Lung (tissue), 12 donors: Measurements from ENCODE around the gene PGS1. TPM values are rescaled to one million over a fixed set of nuclear protein-coding genes. Genes with fewer than 3 reads are reported as not detected.

Experiments used
- ATAC-seq: fragments of 200-7000 bp; cut with Tn5 transposase; one replicate; pipeline ENCODE4 v1.9.1; 2020; ENCODE audit warnings: moderate number of reproducible peaks; ENCODE audit not compliant: insufficient read depth, low FRiP score
- DNase-seq, 3 donors: peaks; one replicate each; pipeline ENCODE4 v3.0.0-alpha.2; 2013 to 2017
- H3K27ac ChIP-seq, 2 donors: one replicate each; pipeline ENCODE4 v1.5.1; 2013; ENCODE audit warnings: mild to moderate bottlenecking in 2 of 2, moderate library complexity in 2 of 2, control low read depth in 1 of 2, inconsistent platforms in 1 of 2, low read depth in 1 of 2, low read length in 1 of 2
- H3K27me3 ChIP-seq, 3 donors: one replicate each; pipeline ENCODE4 v1.5.1; 2013; ENCODE audit warnings: low read length in 2 of 3; ENCODE audit not compliant: control insufficient read depth in 3 of 3, insufficient read depth in 3 of 3
- H3K36me3 ChIP-seq, 4 donors: one replicate each; pipeline ENCODE4 v1.5.1; 2013; ENCODE audit warnings: low read length in 4 of 4, mild to moderate bottlenecking in 1 of 4, moderate library complexity in 1 of 4; ENCODE audit not compliant: control insufficient read depth in 4 of 4, insufficient read depth in 4 of 4
- H3K4me1 ChIP-seq, 5 donors: one replicate each; pipeline ENCODE4 v1.5.1; 2013; ENCODE audit warnings: low read length in 5 of 5, mild to moderate bottlenecking in 2 of 5, moderate library complexity in 1 of 5; ENCODE audit not compliant: control insufficient read depth in 5 of 5, insufficient read depth in 5 of 5
- H3K4me3 ChIP-seq: one replicate; pipeline ENCODE4 v1.5.1; 2013; ENCODE audit warnings: mild to moderate bottlenecking, control low read depth, moderate library complexity
- H3K9ac ChIP-seq, 2 donors: one replicate each; pipeline ENCODE4 v1.5.1; 2013; ENCODE audit warnings: low read length in 2 of 2, control low read depth in 1 of 2; ENCODE audit not compliant: insufficient read depth in 1 of 2
- H3K9me3 ChIP-seq, 4 donors: one replicate each; pipeline ENCODE4 v1.5.1; 2013; ENCODE audit warnings: low read length in 3 of 4, mild to moderate bottlenecking in 1 of 4, moderate library complexity in 1 of 4; ENCODE audit not compliant: control insufficient read depth in 4 of 4, insufficient read depth in 3 of 4
- WGBS, 2 donors: extraction: QIAGEN DNeasy Blood & Tissue Kit; methylation state at CpG; one replicate each; pipeline ENCODE4 v1.1.7; 2013; 5-methylcytosine and 5-hydroxymethylcytosine counted together
- polyA plus RNA-seq, 2 donors: library from polyadenylated mRNA; stranded (reverse); fragments of 200-250 nt; gene quantifications; one replicate each; pipeline ENCODE4 v1.2.1, GENCODE V29; 2013
- total RNA-seq, 2 donors: library from RNA; depleted of rRNA in 1 of 2; stranded (reverse); fragments of >200 nt in 1 of 2; gene quantifications; one replicate each; pipeline ENCODE4 v1.2.1, GENCODE V29; 2014 to 2021
- TF ChIP-seq, protein P1 (sequence below): IDR thresholded peaks from 2 replicates; pipeline ENCODE4 v1.5.1; 2012; ENCODE audit warnings: mild to moderate bottlenecking; ENCODE audit errors: control extremely low read depth, extremely low read depth
- donor health status: control.
- donor health status: control.
- donor health status: Bipolar disorder and iron deficiency.
- donor health status: healthy.
- donor health status: DM: yes; HTN: yes; CAD: no.

Gene PGS1
- total and polyA plus RNA-seq, 4 donors: 44.9 to 104 (median 94.3) TPM

DNA sequence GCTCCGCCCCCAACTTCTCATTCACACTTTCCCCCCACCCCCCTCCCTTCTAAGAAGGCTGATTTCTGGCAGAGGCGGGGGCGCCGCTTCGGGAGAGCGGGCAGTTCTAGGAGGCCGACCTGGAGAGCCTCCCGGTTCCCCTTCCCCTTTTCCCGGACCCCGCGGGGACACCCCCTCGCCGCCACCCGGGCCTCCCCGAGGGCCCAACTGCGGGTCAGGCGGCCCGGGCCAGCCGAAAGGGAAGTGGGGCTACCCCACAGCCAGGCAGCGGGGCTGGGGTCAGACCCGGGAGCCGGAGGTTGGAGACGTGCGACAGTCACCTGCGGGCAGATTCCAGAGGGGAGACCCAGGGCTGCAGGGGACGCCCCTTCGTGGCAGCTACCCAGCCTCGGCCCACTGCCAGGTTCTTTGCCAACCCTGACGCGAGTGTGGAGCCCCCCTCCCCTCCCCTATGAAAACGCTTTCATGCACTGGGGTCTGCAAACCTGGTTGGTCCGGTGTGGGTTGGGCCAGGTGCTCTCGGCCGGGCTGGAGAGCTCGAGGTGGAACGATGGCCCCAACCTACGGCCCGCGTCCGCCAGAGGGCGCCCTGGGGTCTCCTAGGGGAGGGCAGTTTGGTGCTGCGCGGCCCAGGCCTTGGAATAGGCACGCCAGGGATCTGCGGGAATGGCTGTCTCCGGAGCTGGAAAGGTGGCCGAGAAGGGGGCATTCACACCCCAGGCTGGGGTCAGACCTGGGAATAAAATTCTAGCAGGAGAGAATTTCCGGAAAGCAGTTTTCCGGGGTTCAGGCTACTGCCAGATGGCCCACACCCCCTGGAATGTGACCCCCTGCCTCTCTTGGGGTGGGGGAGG is 17.9 kb upstream of the PGS1 start:
- peak; percentile 84 to 91 (median 86) for DNase-seq
- Histone ChIP-seq H3K9me3 (no peaks in the 10 kb centered on the region), H3K4me1 (peaks cover 5 to 37% (median 15%) of the 10 kb centered on the region in 5 donors), H3K9ac (no peak overlapping the region), H3K4me3 (peak overlapping the region; percentile 47), H3K27ac (peak overlapping the region; percentile 96 to 97), H3K27me3 (no peaks in the 10 kb centered on the region), H3K36me3 (peaks cover 0 to 24% (median 2%) of the 10 kb centered on the region in 4 donors)
- 2 to 4% methylated on average over 44 to 49 of the region's 49 CpGs for WGBS, 2 donors
- ATAC-seq: peak; percentile 58
- TF ChIP-seq, protein P1, sequence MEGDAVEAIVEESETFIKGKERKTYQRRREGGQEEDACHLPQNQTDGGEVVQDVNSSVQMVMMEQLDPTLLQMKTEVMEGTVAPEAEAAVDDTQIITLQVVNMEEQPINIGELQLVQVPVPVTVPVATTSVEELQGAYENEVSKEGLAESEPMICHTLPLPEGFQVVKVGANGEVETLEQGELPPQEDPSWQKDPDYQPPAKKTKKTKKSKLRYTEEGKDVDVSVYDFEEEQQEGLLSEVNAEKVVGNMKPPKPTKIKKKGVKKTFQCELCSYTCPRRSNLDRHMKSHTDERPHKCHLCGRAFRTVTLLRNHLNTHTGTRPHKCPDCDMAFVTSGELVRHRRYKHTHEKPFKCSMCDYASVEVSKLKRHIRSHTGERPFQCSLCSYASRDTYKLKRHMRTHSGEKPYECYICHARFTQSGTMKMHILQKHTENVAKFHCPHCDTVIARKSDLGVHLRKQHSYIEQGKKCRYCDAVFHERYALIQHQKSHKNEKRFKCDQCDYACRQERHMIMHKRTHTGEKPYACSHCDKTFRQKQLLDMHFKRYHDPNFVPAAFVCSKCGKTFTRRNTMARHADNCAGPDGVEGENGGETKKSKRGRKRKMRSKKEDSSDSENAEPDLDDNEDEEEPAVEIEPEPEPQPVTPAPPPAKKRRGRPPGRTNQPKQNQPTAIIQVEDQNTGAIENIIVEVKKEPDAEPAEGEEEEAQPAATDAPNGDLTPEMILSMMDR: peak; percentile 77

DNA sequence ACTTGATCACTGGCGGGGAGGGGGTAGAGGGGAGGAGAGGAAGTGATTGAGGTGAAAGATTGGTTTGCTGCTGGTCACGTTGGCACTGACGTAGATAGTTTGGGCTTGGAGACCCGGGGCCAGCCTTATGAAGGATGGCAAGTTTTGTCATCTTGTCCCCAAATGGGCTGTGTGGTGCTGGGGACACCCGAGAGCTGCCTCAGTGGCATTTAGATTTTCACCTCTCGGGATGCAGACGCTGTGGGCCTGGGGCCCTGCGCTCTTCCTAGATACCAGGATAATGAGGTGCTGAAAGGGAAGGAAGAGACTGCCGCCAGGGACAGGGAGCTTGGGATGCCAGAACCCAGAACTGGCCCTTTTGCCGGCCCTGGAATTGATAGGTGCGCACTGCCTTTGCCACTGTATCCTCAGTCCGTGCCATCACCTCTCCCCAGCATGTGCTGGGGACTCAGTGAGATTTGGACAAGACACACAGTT is 17.2 kb upstream of the PGS1 start:
- peak overlapping the region in 1 of 2 donors; percentile 97 for H3K27ac ChIP-seq
- H3K4me1 ChIP-seq: peaks cover 3 to 43% (median 12%) of the 10 kb centered on the region in 5 donors

DNA sequence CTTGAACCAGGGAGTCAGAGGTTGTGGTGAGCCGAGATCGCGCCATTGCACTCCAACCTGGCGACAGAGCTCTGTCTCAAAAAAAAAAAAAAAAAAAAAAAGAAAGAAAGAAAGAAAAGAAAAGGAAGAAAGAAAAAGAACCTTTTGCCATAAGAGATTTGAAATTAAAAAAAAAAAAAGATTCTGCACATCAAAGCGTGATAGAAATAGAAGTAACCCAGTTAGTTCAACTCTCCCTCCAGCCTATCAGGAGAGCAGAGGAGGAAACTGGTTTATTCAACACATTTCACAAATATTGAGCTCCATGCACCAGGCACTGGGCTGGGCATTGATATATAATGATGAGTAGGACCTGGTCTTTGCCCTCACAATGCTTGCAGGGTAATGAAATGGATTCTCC is 16.2 kb upstream of the PGS1 start:
- no peak overlapping the region for H3K27ac ChIP-seq
- no peak overlapping the region for H3K9ac ChIP-seq
- 94 to 99% methylated on average over 5 of the region's 5 CpGs for WGBS, 2 donors
- H3K4me1 ChIP-seq: peaks cover 0 to 42% (median 14%) of the 10 kb centered on the region in 5 donors
- peaks cover 0 to 15% (median 2%) of the 10 kb centered on the region in 4 donors for H3K36me3 ChIP-seq
- no peak for ATAC-seq
- TF ChIP-seq, protein P1: no peak
- DNase-seq: no peak
- no peaks in the 10 kb centered on the region for H3K9me3 ChIP-seq
- H3K4me3 ChIP-seq: no peak overlapping the region
- H3K27me3 ChIP-seq: no peaks in the 10 kb centered on the region

More for the DNA sequence above, 17.2 kb upstream of the PGS1 start:
- no peak overlapping the region for H3K9ac ChIP-seq
- H3K36me3 ChIP-seq: peaks cover 0 to 20% (median 2%) of the 10 kb centered on the region in 4 donors
- TF ChIP-seq, protein P1: no peak
- no peaks in the 10 kb centered on the region for H3K9me3 ChIP-seq
- WGBS, 2 donors: 61 to 71% methylated on average over 12 of the region's 12 CpGs
- no peak overlapping the region for H3K4me3 ChIP-seq
- DNase-seq (no peak), ATAC-seq (no peak)
- H3K27me3 ChIP-seq: no peaks in the 10 kb centered on the region
